DMS153 treated with DMSO at 0.1 percent for 48 hours (cell line): ENCODE measurements around the gene OTOF.

Experiments used
- DNase-seq: peaks from one replicate; lab custom pipeline; 2025; ENCODE audit not compliant: unreplicated experiment; lab: John Stamatoyannopoulos, UW

Gene OTOF

DNA sequence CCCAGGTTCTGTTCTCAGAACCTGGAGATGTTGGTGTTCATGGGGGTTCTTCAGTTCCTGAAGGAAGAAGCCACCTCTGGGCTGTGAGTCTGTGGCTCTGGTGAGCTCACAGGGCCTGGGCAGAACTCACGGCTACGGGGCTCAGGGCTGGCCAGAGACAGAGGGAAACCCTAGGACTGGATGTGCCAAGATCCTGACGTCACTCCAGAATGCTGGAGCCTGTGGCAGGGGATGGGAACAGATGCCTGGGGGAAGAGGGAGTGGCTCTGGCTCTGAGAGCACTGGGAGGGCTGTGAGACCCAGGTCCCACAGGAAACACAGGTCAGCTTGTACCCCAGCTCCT is at the start of gene OTOF:
Gene OTOF (minus strand): TSS at position 214 of the 343 bp plus-strand sequence.
- DNase-seq: no peak

DNA sequence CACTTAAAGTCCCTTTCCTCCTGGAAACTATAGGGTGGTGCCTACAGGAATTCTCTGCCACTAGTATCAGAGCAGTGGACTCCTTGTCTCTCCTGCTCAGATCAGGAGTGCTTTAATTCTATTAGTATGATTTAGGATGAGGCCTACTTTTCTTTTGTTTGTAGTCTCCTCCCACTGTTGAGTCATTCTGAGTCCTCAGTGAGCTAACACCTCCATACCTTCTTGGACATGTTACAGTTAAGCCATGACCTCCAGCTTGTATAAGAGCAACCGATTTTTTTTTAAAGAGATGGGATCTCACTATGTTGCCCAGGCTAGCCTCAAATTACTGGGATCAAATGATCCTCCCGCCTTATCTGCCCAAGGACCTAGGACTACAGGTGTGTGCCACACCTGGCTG is 48.7 kb upstream of the OTOF start:
- no peak for DNase-seq

DNA sequence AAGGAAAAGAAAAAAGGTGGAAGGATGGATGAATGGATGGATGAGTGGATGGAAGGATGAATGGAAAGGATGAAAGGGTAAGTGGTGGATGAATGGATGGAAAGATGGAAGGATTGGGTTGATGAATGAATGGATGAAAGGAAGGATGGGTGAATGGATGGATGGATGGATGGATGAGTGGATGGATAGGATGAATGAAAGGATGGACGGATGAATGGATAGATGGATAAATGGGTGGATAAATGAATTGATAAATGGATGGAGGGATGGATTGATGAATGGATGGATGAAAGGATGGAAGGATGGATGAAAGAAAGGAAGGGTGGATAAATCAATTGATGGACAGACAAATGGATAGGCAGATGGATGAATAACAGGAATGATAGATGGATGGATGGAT is 48.2 kb upstream of the OTOF start:
- no peak for DNase-seq

DNA sequence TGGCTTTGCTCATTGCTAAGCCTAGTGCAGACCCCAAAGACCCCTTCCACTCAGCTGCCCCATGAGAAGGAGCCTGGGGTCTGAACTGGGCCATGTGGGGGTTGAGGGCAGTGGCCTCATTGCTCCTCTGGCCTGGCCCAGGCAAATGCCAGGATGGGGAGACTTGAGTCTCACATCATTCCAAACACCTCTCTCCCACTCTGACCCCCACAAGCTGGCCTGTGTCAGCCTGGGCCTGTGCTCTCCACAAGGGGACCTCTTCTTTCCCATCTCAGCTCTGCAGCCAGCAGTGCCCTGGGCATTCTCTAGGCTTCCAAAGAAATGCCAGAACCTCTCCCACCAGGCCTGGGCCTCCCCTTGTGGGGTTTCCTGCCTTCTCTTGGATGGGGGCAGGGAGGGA is 45.8 kb upstream of the OTOF start:
- no peak for DNase-seq

DNA sequence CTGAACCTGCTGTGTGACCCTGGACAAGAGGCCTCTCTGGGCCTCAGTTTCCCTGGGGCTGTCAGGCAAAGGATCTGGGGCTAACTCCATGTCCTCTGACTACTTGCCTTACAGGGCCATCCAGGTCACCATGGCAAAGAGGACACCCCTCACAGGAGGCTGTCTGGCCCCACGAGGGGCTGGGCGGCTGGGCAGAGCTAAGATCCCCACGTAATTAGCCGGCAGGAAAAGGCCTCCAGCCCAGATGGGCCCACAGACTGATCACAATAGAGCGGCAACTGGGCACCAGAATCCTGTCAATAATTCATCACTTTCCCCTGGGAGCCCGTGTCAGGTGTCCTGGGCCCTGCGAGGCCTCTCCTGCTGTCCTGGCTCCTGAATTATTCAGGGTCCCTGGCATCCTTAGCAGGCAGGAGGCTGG is 44.8 kb upstream of the OTOF start:
- no peak for DNase-seq

DNA sequence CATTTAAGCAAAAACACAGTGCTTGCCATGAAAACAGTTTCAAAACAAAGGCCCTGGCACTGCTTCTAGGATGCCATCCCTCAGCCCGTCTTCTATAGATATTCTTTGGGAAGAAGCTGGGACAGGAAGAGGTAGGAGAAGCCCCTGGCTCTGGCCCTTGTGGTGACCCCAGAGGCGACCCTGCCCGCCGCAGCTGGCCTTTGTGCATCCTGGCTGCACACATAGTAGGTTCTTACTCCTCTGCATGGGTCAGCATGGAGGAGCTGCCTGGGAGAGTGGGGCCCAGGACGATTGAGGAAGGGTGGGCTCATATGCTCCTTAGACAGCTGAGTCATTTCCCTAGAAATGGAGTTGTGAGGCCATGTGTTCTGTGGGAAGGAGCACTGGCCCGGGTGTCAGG is 44.4 kb upstream of the OTOF start:
- DNase-seq: no peak

DNA sequence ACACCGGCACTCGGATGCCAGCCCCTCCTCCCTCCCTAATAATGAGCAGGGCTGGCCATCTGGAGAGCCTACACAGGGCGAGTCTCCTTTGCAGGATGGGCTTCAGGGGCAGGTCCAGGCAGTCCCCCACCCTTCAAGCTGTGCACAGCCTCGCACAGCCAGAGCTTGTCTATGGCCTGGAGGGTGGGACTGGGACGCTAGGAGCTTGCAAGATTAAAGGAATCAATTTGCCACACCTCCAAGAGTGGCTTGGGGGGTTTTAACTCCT is 43.9 kb upstream of the OTOF start:
- no peak for DNase-seq

DNA sequence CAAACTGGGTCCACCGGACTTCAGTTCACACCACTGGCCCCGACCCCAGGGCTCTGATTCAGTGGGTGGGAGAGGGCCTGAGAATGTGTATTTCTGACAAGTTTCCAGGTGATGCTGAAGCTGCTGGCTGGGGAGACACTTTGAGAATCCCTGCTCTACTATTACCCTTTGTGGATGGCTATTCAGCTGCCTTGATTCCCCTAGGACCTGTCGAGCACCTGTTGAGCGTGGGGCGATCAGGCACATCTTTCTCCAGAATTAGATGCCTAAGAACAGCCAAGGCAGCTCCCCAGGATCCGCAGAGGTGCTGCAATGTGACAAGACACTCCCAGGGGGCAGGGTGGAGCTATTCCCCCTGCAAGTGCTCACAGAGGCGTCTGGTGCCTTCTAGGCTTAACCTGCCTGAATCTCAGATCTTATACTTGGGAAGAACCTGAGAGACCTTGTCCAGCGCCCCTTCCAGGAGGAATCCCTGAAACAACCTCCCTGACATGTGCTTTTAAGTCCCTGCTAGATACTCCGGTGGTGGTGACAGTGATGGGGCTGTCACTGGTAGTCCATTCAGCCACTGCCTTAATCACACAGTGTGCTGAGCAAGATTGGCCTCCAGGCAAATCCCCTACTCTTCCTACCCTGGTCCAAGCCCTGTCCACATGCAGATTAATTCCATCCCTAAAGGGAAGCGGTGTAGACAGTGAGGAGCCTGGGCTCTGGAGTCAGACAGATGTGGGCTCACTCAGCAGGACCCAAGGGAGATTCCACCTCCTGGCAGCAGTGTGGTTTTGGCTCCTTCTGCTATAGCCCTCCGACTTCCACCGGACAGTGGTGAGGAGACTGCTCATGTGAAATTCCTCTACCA is 43.4 kb upstream of the OTOF start:
- no peak for DNase-seq

DNA sequence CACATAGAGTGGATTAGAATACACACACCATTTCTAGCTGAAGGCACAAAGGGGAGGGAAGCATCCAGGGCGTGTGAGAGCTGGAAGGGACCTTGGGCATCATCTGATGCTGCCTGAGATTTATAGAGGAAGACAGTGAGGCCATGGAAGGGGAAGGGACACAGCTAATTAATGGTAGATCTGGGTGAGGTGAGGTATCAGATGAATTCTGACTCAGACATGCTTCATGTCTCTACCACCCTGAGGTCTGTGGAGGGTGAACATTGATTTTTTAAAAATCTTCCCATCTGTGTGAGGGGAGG is 42.2 kb upstream of the OTOF start:
- DNase-seq: no peak

DNA sequence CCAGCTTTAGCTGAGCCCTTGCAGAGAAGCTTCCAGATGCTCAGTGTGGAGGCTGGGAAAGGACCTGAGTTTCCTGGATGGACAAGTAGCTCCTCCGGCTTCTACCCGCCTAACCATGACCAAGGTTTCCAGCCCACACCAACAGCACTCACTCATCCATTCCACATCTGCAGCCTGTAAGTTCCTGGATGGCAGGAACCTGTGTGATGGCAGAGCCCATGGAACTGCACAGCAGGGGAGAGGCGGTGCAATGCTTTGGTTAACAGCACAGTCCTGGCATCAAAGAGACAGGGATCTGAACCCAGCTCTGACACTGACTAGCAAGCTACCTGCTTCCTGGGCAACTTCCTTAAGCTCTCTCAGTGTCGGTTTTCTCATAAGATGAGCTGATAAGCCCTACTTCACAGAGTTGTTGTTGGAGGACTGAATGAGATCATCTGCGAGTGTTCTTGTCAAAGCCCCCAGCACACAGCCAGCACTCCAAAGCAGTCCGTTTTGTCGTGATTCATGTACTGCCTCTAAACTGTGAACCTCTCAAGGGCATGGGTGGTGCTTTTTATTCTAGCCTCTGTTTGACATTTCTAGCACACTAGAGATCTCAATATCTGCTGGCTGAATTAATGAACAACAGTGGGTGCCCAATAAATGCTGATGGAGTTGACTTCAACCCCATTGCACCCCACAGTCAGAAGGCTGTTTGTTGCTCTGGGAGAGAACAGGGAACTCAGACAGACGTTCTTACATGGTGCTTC is 41.6 kb upstream of the OTOF start:
- DNase-seq: no peak

DNA sequence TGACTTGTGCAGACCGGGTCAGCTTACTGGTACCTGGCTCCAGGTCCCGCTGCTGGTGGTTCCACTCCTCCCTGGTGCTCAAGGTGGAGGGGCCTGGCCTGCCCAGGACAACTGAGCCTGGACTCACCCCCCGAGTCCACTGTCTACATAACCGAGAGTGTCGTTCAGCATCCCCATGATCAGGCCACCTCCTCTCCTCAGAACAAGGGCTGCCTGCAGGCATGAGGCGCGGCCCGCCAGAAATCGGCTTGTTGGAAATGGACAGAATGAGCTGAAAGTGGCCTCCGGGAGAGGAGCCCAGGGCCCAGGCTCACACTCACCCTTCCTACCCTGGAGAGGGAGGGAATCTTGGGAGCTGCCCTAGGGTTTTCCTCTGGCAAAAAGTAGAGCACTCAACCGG is 38.9 kb upstream of the OTOF start:
- DNase-seq: no peak

DNA sequence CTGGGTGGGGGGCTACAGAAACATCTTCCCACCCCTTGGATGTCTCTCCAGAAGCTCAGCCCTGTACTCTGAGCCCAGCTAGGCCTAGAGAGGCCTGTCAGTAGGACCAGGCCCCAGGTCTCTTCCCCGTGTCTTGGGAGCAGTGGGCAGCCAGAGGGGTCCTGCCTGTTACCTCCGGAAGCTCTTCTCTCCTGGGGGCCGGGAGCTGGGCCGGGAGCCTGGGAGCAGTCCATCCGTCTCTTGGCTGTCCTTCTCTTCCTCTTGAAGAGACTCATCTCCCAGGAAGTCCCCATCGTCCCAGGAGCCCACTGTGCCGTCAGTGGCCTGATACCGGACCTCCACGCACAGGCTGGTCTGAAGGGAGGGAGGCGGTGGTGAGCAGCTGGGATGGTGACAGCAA is 38.3 kb upstream of the OTOF start:
- no peak for DNase-seq

DNA sequence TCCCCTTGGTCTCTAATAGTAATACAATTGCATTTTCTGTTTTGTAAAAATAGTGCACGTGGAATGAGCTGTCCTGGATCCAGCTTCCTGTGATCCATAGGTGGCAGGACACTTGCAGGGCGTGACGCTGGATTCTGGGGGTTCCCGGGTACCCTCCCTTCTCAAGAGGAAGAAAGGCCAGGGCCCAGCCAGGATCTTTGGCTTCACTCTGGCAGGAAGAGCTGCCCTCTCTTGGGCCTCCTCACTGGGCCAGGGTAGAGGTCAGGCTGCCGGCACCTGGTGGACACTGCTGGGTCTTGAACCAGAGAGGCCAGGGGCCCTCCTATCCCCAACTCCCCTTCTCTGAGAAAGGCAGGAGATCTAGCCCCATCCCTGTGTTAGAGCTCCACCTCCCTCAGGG is 37.8 kb upstream of the OTOF start:
- DNase-seq: no peak

DNA sequence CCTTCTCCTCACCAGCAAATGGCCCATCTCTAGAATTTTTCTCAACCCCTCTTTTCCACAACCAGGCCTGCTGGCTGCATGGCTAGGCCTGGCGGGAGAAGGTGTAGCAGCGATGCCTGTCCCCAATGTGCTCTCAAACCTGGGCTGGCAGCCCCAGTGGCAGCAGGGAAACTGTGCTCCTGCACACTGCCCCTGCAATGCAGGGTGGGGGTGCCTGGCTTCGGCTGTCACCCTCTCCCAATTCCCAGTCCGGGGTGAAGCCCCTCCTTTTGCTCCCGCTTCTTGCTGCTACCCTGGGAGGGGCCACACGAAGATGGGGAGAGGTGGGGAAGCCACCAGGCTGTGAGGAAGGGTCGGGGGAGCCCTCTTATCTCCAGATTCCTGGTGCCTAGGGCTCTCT is 36.1 kb upstream of the OTOF start:
- no peak for DNase-seq

DNA sequence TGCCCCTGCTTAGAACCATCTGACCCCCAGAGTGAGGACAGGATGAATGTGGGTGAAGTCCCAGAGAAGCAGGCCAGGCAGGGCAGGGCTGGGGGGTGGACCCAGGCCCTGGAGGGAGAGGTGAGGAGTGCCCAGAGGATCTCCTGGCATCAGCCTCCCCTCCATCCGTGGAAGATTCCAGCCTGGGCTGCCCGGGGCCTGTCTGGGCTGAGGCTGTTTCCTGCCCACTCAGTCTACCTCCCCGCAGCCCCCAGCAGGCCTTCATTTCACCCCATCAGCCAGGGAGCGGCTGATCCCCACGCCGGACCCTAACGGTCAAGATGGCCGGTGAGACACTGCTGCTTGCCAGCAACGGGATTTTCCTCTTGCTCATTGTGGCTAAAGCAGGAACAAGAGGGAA is 35.3 kb upstream of the OTOF start:
- DNase-seq: no peak

DNA sequence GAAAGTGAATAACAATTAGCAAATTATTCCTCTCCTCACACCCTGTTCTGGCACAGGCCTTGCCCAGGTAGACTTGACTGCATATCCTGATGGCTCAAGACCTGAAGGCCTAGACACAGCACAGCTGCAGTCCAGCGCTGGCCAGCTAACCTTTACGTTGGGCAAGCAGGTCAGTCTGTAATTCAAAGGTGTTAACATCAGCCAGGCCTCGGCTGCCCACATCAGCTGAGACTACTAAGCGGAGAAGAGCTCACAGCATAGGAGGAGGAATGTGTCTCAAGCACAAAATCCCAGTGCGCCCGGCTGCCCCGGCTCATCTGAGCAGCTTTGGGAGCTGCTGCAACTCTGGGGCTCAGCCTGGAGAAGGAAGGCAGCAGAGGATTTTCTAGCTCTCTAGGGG is 33.5 kb upstream of the OTOF start:
- DNase-seq: no peak

DNA sequence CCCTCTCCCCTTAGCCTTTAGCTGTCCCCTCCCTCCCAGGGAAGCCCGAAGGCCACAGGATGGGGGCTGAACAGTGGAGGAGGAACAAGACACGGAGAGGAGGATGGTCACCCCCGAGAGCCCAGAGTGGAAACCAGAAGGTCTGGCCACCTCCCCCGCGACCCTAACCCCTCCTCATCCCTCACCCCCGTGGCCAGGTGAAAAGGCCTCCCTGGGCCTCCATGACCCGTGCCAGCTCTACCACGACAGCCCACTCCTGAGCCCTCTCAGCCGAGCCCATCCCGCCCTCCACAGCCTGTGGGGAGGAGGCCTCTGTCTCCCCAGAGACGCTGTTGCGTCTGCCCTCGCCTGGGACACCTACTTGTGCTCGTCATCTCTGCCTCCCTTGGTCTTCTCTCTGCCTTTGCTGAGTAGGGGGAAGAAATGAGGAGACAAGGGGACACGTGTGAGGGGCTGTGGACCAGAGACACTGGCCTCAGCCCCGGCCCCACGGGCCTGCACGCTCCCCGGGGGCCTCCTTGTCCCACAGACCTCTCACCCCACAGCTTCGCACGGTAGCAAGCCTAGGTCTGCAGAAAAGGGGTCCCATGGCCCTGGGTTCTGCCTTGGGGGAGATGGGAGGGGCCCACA is 32.5 kb upstream of the OTOF start:
- no peak for DNase-seq

DNA sequence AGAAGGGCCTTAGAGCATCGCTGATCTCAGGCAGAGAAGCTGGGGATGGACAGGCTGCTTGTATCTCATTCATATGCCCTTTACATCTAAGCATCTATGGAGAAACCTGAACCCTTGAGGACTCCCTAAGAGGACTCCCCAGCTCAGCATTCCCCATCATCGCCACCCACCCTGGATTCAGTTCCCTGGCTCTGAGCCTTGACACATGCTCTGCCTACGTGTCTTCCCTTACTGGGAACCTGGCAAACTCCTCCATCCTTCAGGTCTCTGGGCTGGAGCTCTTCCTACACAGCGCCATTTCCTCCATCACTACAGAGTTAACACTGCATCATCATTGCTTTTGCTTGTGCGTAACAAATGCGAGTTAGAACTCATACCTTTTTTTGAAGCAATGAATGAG is 31.2 kb upstream of the OTOF start:
- DNase-seq: no peak

DNA sequence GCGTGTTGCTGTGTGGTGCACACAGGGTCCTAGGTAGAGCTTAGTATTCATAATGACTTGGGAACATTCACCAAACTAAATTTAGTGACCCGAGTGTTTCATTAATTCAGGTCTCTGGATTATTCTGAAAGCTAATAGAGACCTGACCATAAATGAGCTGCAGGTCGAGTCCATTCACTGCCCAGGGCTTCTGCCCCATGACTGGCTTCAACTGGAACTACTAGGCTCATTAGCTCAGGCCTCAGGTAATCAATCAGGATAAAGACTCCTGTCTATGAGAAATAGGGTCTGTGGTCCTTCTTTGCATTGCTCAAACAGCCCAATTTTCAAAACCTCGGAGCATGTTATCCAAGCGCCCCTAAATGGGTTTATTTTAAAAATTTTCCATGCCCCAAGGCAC is 30.0 kb upstream of the OTOF start:
- no peak for DNase-seq

DNA sequence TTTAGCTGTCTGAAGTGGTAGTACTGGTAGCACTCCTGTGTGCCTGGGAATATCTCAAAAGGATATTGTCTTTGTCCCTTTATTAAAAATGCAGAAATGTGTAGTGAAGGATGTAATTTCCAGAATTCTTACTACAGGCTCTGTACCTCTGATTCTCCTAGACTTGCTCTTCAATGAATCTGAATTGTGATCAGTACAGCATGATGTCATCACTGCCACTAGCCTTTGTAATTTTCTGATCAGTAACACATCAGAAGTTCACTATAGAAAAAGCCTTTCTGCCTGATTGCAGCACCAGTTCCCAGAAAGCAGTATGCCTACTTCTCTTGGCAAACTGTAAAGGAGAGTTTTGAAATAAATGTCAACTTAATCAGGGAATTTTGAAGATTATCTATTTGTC is 29.2 kb upstream of the OTOF start:
- DNase-seq: no peak

DNA sequence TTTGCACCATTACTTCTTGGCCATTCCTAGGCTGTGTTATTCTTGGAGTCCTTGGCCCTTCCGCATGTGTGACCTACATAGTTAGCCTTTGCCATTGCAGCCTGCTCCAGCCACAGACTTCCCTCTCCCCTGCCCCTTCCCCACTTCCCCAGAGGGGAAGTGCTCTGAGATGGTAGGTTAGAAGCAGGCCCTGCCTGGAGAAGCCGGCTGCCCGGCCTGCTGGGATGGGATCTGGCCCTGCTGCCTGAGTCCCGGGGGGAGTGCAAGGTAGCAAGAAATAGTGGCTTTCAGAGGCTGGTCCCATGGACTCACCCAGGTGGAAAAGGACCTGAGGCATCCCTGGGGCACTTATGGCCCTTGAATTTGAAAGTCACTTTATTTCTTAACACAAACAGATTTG is 28.4 kb upstream of the OTOF start:
- no peak for DNase-seq

DNA sequence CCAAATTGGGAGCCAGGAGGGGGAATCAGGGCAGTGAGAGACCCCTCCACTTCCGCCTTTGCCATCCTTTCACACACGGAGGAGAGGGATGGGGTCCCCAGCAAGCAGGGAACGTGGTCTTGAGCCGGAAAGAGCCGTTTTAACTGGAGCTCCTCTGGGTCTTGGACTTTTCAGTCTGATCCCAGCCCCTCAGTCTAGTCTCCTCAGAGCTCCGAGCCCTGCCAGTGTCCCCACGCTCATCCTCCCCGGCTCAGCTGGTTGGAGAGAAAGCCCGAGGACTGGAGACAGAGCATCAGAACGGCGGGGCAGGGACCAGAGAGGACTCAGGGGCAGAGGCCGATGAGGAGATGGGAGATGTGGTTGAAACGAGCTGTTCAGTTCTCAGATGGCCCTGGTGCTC is 26.1 kb upstream of the OTOF start:
- no peak for DNase-seq
